WTC11 (cell line): ENCODE results near the gene MPP2.

Source experiments
- CTCF ChIP-seq: fragments of 200-600 bp; IDR thresholded peaks from 2 replicates; pipeline ENCODE4 v1.8.0; 2022; ENCODE audit warnings: antibody characterized with exemption
- FOXJ3 ChIP-seq: sonication (generic); formaldehyde crosslinking; IDR thresholded peaks from 2 replicates; pipeline ENCODE4 v1.9.0; 2021; ENCODE audit warnings: missing genetic modification reagents, mild to moderate bottlenecking, borderline replicate concordance
- HMGXB4 ChIP-seq: sonication (generic); formaldehyde crosslinking; IDR thresholded peaks from 2 replicates; pipeline ENCODE4 v1.8.1; 2023; ENCODE audit warnings: mild to moderate bottlenecking, moderate library complexity, missing genetic modification reagents
- MAX ChIP-seq: sonication (generic); formaldehyde crosslinking; IDR thresholded peaks from 2 replicates; pipeline ENCODE4 v1.8.0; 2022; ENCODE audit warnings: mild to moderate bottlenecking, missing genetic modification reagents
- MYBL2 ChIP-seq: sonication (generic); formaldehyde crosslinking; IDR thresholded peaks from 2 replicates; pipeline ENCODE4 v1.8.1; 2023; ENCODE audit warnings: mild to moderate bottlenecking, moderate library complexity, missing genetic modification reagents
- NR3C1 ChIP-seq: sonication (generic); formaldehyde crosslinking; conservative IDR thresholded peaks from 2 replicates; pipeline ENCODE4 v1.8.1; 2023; ENCODE audit warnings: low read depth, mild to moderate bottlenecking, missing genetic modification reagents
- USF2 ChIP-seq: sonication (generic); formaldehyde crosslinking; IDR thresholded peaks from 2 replicates; pipeline ENCODE4 v1.8.1; 2023; ENCODE audit warnings: mild to moderate bottlenecking, missing genetic modification reagents, moderate library complexity
- ZBTB21 ChIP-seq: sonication (generic); formaldehyde crosslinking; IDR thresholded peaks from 2 replicates; pipeline ENCODE4 v1.8.1; 2023; ENCODE audit warnings: mild to moderate bottlenecking, missing genetic modification reagents, borderline replicate concordance

- TF ChIP-seq CTCF = no peak
- TF ChIP-seq HMGXB4 (CRISPR knock-in tag) = no peak
- TF ChIP-seq MAX (CRISPR knock-in tag) = no peak
- TF ChIP-seq ZBTB21 (CRISPR knock-in tag) = no peak
- TF ChIP-seq USF2 (CRISPR knock-in tag) = no peak
- TF ChIP-seq NR3C1 (CRISPR knock-in tag) = no peak
- no peak for TF ChIP-seq MYBL2
- no peak for TF ChIP-seq FOXJ3 (CRISPR knock-in tag)
These were observed 9.6 kb upstream of the MPP2 start for GRCh38 chr17:43917016-43917347.
